Smooth muscle cell (in vitro differentiated cells): Measurements from ENCODE around the gene PCK2. TPM values are rescaled to one million over a fixed set of nuclear protein-coding genes. Genes with fewer than 3 reads are reported as not detected.
A peak's percentile ranks its signal among the peaks of the same experiment; 100 is the strongest.

ENCODE experiments used
- DNase-seq: peaks from one replicate; lab custom pipeline; 2025; ENCODE audit not compliant: unreplicated experiment; lab: John Stamatoyannopoulos, UW
- H2AFZ ChIP-seq: fragments of 200-600 bp; sonication (generic); 2 replicates; pipeline ENCODE4 v1.6.0; 2016; ENCODE audit warnings: antibody characterized with exemption, low read depth, mild to moderate bottlenecking
- H3F3A ChIP-seq: fragments of 200-600 bp; sonication (generic); 2 replicates; pipeline ENCODE4 v1.6.0; 2017; ENCODE audit warnings: antibody characterized with exemption, low read depth
- H3K27ac ChIP-seq: fragments of 200-600 bp; sonication (generic); 2 replicates; pipeline ENCODE4 v1.5.1; 2016; ENCODE audit warnings: low read depth, mild to moderate bottlenecking
- H3K27me3 ChIP-seq: fragments of 200-600 bp; sonication (generic); 2 replicates; pipeline ENCODE4 v1.6.1; 2016; ENCODE audit warnings: low read depth, mild to moderate bottlenecking
- H3K36me3 ChIP-seq: fragments of 200-600 bp; sonication (generic); 2 replicates; pipeline ENCODE4 v1.5.1; 2016; ENCODE audit warnings: low read depth
- H3K4me1 ChIP-seq: fragments of 200-600 bp; sonication (generic); 2 replicates; pipeline ENCODE4 v1.5.1; 2016; ENCODE audit warnings: low read depth
- H3K4me2 ChIP-seq: fragments of 200-600 bp; sonication (generic); 2 replicates; pipeline ENCODE4 v1.6.0; 2016; ENCODE audit warnings: mild to moderate bottlenecking
- H3K4me3 ChIP-seq: fragments of 200-600 bp; sonication (generic); 2 replicates; pipeline ENCODE4 v1.5.1; 2016; ENCODE audit warnings: mild to moderate bottlenecking
- H3K79me2 ChIP-seq: fragments of 200-600 bp; sonication (generic); 2 replicates; pipeline ENCODE4 v1.6.0; 2016; ENCODE audit warnings: low read depth, mild to moderate bottlenecking
- H3K9ac ChIP-seq: fragments of 200-600 bp; sonication (generic); 2 replicates; pipeline ENCODE4 v1.6.0; 2016; ENCODE audit warnings: low read depth
- H3K9me3 ChIP-seq: fragments of 200-600 bp; sonication (generic); replicated peaks from 2 replicates; pipeline ENCODE4 v1.5.1; 2016; ENCODE audit warnings: low read depth
- H4K20me1 ChIP-seq: fragments of 200-600 bp; sonication (generic); 2 replicates; pipeline ENCODE4 v1.6.0; 2016; ENCODE audit warnings: low read depth
- CTCF ChIP-seq: fragments of 200-600 bp; sonication (generic); IDR thresholded peaks from 2 replicates; pipeline ENCODE4 v1.5.1; 2017; ENCODE audit warnings: borderline replicate concordance, mild to moderate bottlenecking, antibody characterized with exemption; ENCODE audit not compliant: insufficient read depth, poor library complexity, severe bottlenecking
- WGBS: methylation state at CpG from one replicate; pipeline ENCODE4 v1.1.7; 2016; ENCODE audit warnings: low lambda C conversion rate; 5-methylcytosine and 5-hydroxymethylcytosine counted together
- polyA plus RNA-seq: library from polyadenylated mRNA; unstranded; fragments of >200 nt; fragmentation: Nextera tagmentation; extraction: Ambion mirVana; gene quantifications from 2 replicates; pipeline ENCODE4 v1.2.1, GENCODE V29; 2016
- total RNA-seq: library from RNA; depleted of rRNA; stranded (reverse); fragments of >200 nt; gene quantifications from 2 replicates; pipeline ENCODE4 v1.2.3, GENCODE V29; 2014

PCK2 gene
- total and polyA plus RNA-seq, 2 experiments from 2014 or later, result 21.5 to 40.4 TPM

- Histone ChIP-seq H3K9me3 (no peaks in the 10 kb centered on the region), H4K20me1 (peaks cover 8% of the 10 kb centered on the region), H2AFZ (no peak overlapping the region), H3F3A (no peaks in the 10 kb centered on the region), H3K27ac (no peak overlapping the region), H3K4me3 (peak overlapping the region; percentile 98), H3K36me3 (no peaks in the 10 kb centered on the region), H3K9ac (peak overlapping the region; percentile 86), H3K79me2 (peaks cover 19% of the 10 kb centered on the region), H3K4me1 (peaks cover 18% of the 10 kb centered on the region), H3K4me2 (peak overlapping the region; percentile 93), H3K27me3 (no peaks in the 10 kb centered on the region)
- WGBS, result 57% methylated on average over 13 of the region's 13 CpGs
- TF ChIP-seq CTCF, result no peak
- no peak for DNase-seq
Measured at GRCh38 chr14:24136684-24137528, 42.8 kb downstream of the PCK2 start.

GRCh38 chr14:24137529-24138395 is 43.7 kb downstream of the PCK2 start:
- H3K9me3 ChIP-seq, result no peaks in the 10 kb centered on the region
- WGBS, result 98% methylated on average over 8 of the region's 8 CpGs
- H3K36me3 ChIP-seq, result no peaks in the 10 kb centered on the region
- TF ChIP-seq CTCF, result no peak
- peaks cover 2% of the 10 kb centered on the region for H3F3A ChIP-seq
- peaks cover 18% of the 10 kb centered on the region for H3K4me1 ChIP-seq
- no peak overlapping the region for H3K27ac ChIP-seq
- H3K27me3 ChIP-seq, result no peaks in the 10 kb centered on the region
- H4K20me1 ChIP-seq, result peaks cover 8% of the 10 kb centered on the region
- H3K9ac ChIP-seq, result no peak overlapping the region
- H3K4me2 ChIP-seq, result no peak overlapping the region
- no peak overlapping the region for H2AFZ ChIP-seq
- no peak for DNase-seq
- no peak overlapping the region for H3K4me3 ChIP-seq
- peaks cover 19% of the 10 kb centered on the region for H3K79me2 ChIP-seq

GRCh38 chr14:24138396-24139271 is 44.5 kb downstream of the PCK2 start:
- Histone ChIP-seq H3K4me2 (no peak overlapping the region), H3K4me1 (peaks cover 18% of the 10 kb centered on the region), H3K4me3 (no peak overlapping the region), H3K79me2 (peaks cover 19% of the 10 kb centered on the region), H3K9me3 (no peaks in the 10 kb centered on the region), H3K27ac (no peak overlapping the region), H3K9ac (no peak overlapping the region), H2AFZ (no peak overlapping the region), H4K20me1 (peaks cover 8% of the 10 kb centered on the region), H3K27me3 (no peaks in the 10 kb centered on the region), H3K36me3 (no peaks in the 10 kb centered on the region), H3F3A (peaks cover 9% of the 10 kb centered on the region)
- WGBS, result 96% methylated on average over 13 of the region's 13 CpGs
- TF ChIP-seq CTCF, result no peak
- DNase-seq, result no peak
